HepG2 (cell line): ENCODE data around the gene ZNRF4. TPM values are rescaled to one million over a fixed set of nuclear protein-coding genes. Genes with fewer than 3 reads are reported as not detected.

Experiments
- FLYWCH1 ChIP-seq: sonication (generic); formaldehyde crosslinking; IDR thresholded peaks from 2 replicates; pipeline ENCODE4 v1.8.1; 2023; ENCODE audit warnings: mild to moderate bottlenecking, missing genetic modification reagents
- HNRNPLL ChIP-seq: fragments of 200-400 bp; formaldehyde crosslinking; IDR thresholded peaks from 2 replicates; pipeline ENCODE4 v1.6.1; 2017; ENCODE audit warnings: mild to moderate bottlenecking, low read depth, low read length; ENCODE audit not compliant: poor library complexity, severe bottlenecking
- TRIM22 ChIP-seq: fragments of 450-650 bp; IDR thresholded peaks from 2 replicates; pipeline ENCODE4 v1.6.1; 2017
- ZBTB33 ChIP-seq: sonication (generic); formaldehyde crosslinking; IDR thresholded peaks from 2 replicates; pipeline ENCODE4 v1.4.0; 2020; ENCODE audit warnings: missing genetic modification reagents
- ZMAT3 ChIP-seq: sonication (generic); formaldehyde crosslinking; conservative IDR thresholded peaks from 2 replicates; pipeline ENCODE4 v1.7.0; 2021; ENCODE audit warnings: missing genetic modification reagents
- ZMYM3 ChIP-seq: sonication (generic); formaldehyde crosslinking; IDR thresholded peaks from 2 replicates; pipeline ENCODE4 v1.5.1; 2020; ENCODE audit warnings: mild to moderate bottlenecking, missing genetic modification reagents
- ZNF678 ChIP-seq: sonication (generic); formaldehyde crosslinking; IDR thresholded peaks from 2 replicates; pipeline ENCODE4 v1.4.0; 2020; ENCODE audit warnings: mild to moderate bottlenecking, missing genetic modification reagents
- ZNF724P ChIP-seq: sonication (generic); formaldehyde crosslinking; IDR thresholded peaks from 2 replicates; pipeline ENCODE4 v1.8.0; 2022; ENCODE audit warnings: missing genetic modification reagents, borderline replicate concordance
- ZNF768 ChIP-seq: sonication (generic); formaldehyde crosslinking; IDR thresholded peaks from 2 replicates; pipeline ENCODE4 v1.4.0; 2020; ENCODE audit warnings: missing genetic modification reagents
- polyA plus RNA-seq, 8 experiments: library from polyadenylated mRNA; depleted of rRNA in 3 of 8; stranded (reverse) in 7 of 8; unstranded in 1 of 8; fragments of >200 nt; fragmentation: Illumina TruSeq in 4 of 8; extraction: Trizol in 4 of 8; gene quantifications; 2 replicates each; pipeline versions ENCODE4 v1.2.1 to v1.2.3, GENCODE V29; 2011 to 2016; ENCODE audit warnings: low read depth in 4 of 8, missing spikeins in 1 of 8, mixed read lengths in 1 of 8; ENCODE audit not compliant: insufficient read depth in 1 of 8
- total RNA-seq, 5 experiments: library from RNA; depleted of rRNA; stranded (reverse); fragments of >200 nt; fragmentation: Illumina TruSeq; extraction: Trizol; gene quantifications; 2 replicates each; pipeline ENCODE4 v1.2.3, GENCODE V29; 2016; ENCODE audit warnings: low read depth in 1 of 5
- TF ChIP-seq, protein P1 (sequence below): sonication (generic); formaldehyde crosslinking; IDR thresholded peaks from 2 replicates; pipeline ENCODE4 v1.5.0; 2020; ENCODE audit warnings: mild to moderate bottlenecking, missing genetic modification reagents, borderline replicate concordance
- TF ChIP-seq, protein P2 (sequence below): sonication (generic); formaldehyde crosslinking; IDR thresholded peaks from 2 replicates; pipeline ENCODE4 v1.5.1; 2020; ENCODE audit warnings: mild to moderate bottlenecking, missing genetic modification reagents
- TF ChIP-seq, protein P3 (sequence below): sonication (generic); formaldehyde crosslinking; IDR thresholded peaks from 2 replicates; pipeline ENCODE4 v1.9.0; 2021; ENCODE audit warnings: missing genetic modification reagents, borderline replicate concordance

Gene ZNRF4
- total and polyA plus RNA-seq, 2 of the 13 experiments (the other 11 are each of a cell fraction or from before 2014, with no cell fraction given), result not detected

GRCh38 chr19:5484398-5485285, 29.4 kb downstream of the ZNRF4 start (continued):
- TF ChIP-seq, protein P1, sequence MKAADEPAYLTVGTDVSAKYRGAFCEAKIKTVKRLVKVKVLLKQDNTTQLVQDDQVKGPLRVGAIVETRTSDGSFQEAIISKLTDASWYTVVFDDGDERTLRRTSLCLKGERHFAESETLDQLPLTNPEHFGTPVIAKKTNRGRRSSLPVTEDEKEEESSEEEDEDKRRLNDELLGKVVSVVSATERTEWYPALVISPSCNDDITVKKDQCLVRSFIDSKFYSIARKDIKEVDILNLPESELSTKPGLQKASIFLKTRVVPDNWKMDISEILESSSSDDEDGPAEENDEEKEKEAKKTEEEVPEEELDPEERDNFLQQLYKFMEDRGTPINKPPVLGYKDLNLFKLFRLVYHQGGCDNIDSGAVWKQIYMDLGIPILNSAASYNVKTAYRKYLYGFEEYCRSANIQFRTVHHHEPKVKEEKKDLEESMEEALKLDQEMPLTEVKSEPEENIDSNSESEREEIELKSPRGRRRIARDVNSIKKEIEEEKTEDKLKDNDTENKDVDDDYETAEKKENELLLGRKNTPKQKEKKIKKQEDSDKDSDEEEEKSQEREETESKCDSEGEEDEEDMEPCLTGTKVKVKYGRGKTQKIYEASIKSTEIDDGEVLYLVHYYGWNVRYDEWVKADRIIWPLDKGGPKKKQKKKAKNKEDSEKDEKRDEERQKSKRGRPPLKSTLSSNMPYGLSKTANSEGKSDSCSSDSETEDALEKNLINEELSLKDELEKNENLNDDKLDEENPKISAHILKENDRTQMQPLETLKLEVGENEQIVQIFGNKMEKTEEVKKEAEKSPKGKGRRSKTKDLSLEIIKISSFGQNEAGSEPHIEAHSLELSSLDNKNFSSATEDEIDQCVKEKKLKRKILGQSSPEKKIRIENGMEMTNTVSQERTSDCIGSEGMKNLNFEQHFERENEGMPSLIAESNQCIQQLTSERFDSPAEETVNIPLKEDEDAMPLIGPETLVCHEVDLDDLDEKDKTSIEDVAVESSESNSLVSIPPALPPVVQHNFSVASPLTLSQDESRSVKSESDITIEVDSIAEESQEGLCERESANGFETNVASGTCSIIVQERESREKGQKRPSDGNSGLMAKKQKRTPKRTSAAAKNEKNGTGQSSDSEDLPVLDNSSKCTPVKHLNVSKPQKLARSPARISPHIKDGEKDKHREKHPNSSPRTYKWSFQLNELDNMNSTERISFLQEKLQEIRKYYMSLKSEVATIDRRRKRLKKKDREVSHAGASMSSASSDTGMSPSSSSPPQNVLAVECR, result no peak; the same call in 1 of the 2 replicates
- peak; percentile 37; the same call in 1 of the 2 replicates for TF ChIP-seq ZBTB33 (CRISPR knock-in tag)
- no peak for TF ChIP-seq ZNF768 (CRISPR knock-in tag)
- TF ChIP-seq HNRNPLL, result no peak
- TF ChIP-seq, protein P2, sequence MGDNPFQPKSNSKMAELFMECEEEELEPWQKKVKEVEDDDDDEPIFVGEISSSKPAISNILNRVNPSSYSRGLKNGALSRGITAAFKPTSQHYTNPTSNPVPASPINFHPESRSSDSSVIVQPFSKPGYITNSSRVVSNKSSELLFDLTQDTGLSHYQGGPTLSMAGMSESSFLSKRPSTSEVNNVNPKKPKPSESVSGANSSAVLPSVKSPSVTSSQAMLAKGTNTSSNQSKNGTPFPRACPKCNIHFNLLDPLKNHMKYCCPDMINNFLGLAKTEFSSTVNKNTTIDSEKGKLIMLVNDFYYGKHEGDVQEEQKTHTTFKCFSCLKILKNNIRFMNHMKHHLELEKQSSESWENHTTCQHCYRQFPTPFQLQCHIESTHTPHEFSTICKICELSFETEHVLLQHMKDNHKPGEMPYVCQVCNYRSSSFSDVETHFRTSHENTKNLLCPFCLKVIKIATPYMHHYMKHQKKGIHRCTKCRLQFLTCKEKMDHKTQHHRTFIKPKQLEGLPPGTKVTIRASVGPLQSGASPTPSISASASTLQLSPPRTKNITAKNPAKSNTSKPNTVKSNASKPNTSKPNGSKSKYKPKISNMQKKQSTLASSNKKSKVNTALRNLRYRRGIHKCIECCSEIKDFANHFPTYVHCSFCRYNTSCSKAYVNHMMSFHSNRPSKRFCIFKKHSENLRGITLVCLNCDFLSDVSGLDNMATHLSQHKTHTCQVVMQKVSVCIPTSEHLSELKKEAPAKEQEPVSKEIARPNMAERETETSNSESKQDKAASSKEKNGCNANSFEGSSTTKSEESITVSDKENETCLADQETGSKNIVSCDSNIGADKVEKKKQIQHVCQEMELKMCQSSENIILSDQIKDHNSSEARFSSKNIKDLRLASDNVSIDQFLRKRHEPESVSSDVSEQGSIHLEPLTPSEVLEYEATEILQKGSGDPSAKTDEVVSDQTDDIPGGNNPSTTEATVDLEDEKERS, result peak; percentile 30; the same call in 1 of the 2 replicates
- no peak for TF ChIP-seq TRIM22
- no peak for TF ChIP-seq ZNF678 (CRISPR knock-in tag)
- peak; percentile 83 for TF ChIP-seq ZMYM3 (CRISPR knock-in tag)
- no peak for TF ChIP-seq ZNF724P
- no peak for TF ChIP-seq FLYWCH1 (CRISPR knock-in tag)
- TF ChIP-seq ZMAT3 (CRISPR knock-in tag), result no peak
- TF ChIP-seq, protein P3, sequence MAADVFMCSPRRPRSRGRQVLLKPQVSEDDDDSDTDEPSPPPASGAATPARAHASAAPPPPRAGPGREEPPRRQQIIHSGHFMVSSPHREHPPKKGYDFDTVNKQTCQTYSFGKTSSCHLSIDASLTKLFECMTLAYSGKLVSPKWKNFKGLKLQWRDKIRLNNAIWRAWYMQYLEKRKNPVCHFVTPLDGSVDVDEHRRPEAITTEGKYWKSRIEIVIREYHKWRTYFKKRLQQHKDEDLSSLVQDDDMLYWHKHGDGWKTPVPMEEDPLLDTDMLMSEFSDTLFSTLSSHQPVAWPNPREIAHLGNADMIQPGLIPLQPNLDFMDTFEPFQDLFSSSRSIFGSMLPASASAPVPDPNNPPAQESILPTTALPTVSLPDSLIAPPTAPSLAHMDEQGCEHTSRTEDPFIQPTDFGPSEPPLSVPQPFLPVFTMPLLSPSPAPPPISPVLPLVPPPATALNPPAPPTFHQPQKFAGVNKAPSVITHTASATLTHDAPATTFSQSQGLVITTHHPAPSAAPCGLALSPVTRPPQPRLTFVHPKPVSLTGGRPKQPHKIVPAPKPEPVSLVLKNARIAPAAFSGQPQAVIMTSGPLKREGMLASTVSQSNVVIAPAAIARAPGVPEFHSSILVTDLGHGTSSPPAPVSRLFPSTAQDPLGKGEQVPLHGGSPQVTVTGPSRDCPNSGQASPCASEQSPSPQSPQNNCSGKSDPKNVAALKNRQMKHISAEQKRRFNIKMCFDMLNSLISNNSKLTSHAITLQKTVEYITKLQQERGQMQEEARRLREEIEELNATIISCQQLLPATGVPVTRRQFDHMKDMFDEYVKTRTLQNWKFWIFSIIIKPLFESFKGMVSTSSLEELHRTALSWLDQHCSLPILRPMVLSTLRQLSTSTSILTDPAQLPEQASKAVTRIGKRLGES (CRISPR knock-in tag), result no peak
